GM10266 (cell line): Measurements from ENCODE around the gene KLHDC10.
A peak's percentile ranks its signal among the peaks of the same experiment; 100 is the strongest.
"Not testable (repeated sequence)": the region's sequence is repeated elsewhere in the genome, so short reads cannot be mapped to it uniquely, and the experiment has no call there.

Experiments used
- DNase-seq: peaks from one replicate; pipeline ENCODE4 v3.0.0; 2012; ENCODE audit errors: extremely low spot score
- CTCF ChIP-seq: IDR thresholded peaks from 2 replicates; pipeline ENCODE4 v1.5.1; 2012; ENCODE audit warnings: mild to moderate bottlenecking, low read depth; ENCODE audit not compliant: control insufficient read depth, insufficient read depth; ENCODE audit errors: missing control alignments

KLHDC10 gene

GRCh38 chr7:130113887-130114286 is 43.6 kb downstream of the KLHDC10 start:
- no peak for TF ChIP-seq CTCF
- DNase-seq, result no peak

DNA sequence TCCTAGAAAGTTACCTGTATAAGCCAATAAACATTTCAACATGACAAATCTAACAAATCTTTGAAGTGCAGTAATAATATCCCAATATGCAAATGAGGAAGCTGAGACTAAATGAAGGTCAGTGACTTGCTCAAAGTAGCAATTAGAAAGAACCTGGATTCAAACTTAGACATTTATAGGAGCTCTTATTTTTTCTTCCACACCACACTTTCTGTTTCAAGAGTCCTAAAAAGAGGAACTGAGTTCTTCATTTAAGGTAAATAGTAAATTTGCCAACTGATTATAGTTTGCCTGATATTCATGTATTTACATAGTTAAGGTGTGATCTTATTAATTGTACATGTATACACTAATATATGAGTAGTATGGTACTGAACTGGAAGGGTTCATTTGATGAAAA is 44.0 kb downstream of the KLHDC10 start:
- peak; percentile 33 for DNase-seq
- TF ChIP-seq CTCF, result no peak

DNA sequence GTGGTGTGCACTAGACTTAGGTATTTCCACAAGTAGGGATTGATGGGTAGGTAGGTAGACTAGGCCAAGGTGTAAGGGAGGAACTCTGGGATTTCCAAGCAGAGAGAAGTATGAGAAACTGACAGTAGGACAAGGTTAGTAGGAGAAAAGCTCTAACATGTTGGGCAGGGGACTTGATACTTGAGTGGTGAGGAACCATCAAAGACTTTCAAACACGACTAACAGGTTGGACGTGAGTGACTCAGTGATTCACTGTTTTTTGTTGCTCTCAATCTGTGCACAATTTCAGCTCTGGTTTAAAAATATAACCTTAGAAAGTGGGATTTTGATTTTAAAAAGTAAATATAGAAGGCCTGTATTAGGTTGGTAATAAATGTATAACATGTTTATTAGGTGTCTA is 44.4 kb downstream of the KLHDC10 start:
- no peak for TF ChIP-seq CTCF
- DNase-seq, result no peak

- TF ChIP-seq CTCF, result no peak
- DNase-seq, result no peak
Observed at GRCh38 chr7:130118294-130118693, 48.0 kb downstream of the KLHDC10 start.

- TF ChIP-seq CTCF, result no peak
- DNase-seq, result no peak
Observed at GRCh38 chr7:130118801-130119200, 48.5 kb downstream of the KLHDC10 start.

GRCh38 chr7:130123501-130123900 is 53.2 kb downstream of the KLHDC10 start:
- DNase-seq, result no peak
- TF ChIP-seq CTCF, result no peak

- TF ChIP-seq CTCF, result no peak
- DNase-seq, result no peak
Observed at GRCh38 chr7:130124711-130125110, 54.4 kb downstream of the KLHDC10 start.

DNA sequence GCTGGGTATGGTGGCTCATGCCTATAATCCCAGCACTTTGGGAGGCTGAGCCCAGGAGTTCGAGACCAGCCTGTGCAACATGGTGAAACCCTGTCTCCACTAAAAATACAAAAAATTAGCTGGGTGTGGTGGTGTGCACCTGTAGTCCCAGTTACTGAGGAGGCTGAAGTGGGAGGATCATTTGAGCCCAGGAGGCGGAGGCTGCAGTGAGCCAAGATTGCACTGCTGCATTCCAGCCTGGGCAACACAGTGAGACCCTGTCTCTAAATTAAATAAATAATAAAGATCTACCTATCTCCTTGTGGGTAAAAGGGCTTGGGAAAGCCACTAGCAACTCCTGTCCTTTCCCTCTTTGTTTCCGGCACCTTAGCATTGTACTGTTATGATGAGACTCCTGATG is 56.5 kb downstream of the KLHDC10 start:
- DNase-seq, result not testable (repeated sequence)
